HEK293 (cell line): ENCODE measurements around the gene CAMTA2.
A peak's percentile ranks its signal among the peaks of the same experiment; 100 is the strongest.

Experiments
- CTCF ChIP-seq: fragments of 450-650 bp; formaldehyde crosslinking; IDR thresholded peaks from 2 replicates; pipeline ENCODE4 v1.5.1; 2016; ENCODE audit warnings: missing biosample characterization, missing genetic modification characterization
- SCRT2 ChIP-seq: fragments of 450-650 bp; formaldehyde crosslinking; IDR thresholded peaks from 2 replicates; pipeline ENCODE4 v1.5.1; 2016; ENCODE audit warnings: missing biosample characterization, missing genetic modification characterization
- YY1 ChIP-seq: fragments of 450-650 bp; formaldehyde crosslinking; IDR thresholded peaks from 2 replicates; pipeline ENCODE4 v1.5.1; 2018; ENCODE audit warnings: missing biosample characterization, missing genetic modification characterization
- ZNF76 ChIP-seq: fragments of 450-650 bp; formaldehyde crosslinking; IDR thresholded peaks from 2 replicates; pipeline ENCODE4; 2016; ENCODE audit warnings: low read depth, missing biosample characterization, missing genetic modification characterization, borderline replicate concordance

- TF ChIP-seq ZNF76 (tag by site-specific recombination) (no peak), CTCF (tag by site-specific recombination) (peak; percentile 52), SCRT2 (tag by site-specific recombination) (no peak), YY1 (no peak)
Observed at GRCh38 chr17:4997302-4998026, 10.0 kb upstream of the CAMTA2 start, which contains the start of the genes INCA1 and KIF1C.
